SK-N-SH treated with all-trans-retinoic acid at 6 μM for 48 hours (cell line): ENCODE results near the gene GCLC.

Experiments
- ATAC-seq: fragments of 200-7000 bp; cut with Tn5 transposase; 3 replicates; pipeline ENCODE4 v1.9.1; 2020; ENCODE audit warnings: mild to moderate bottlenecking, moderate library complexity
- ARNTL ChIP-seq: fragments of 450-650 bp; formaldehyde crosslinking; IDR thresholded peaks from 2 replicates; pipeline ENCODE4 v1.5.0; 2020; ENCODE audit warnings: low read depth, mild to moderate bottlenecking, moderate library complexity, borderline replicate concordance
- BACH2 ChIP-seq: fragments of 250-450 bp; sonication (Bioruptor Pico); IDR thresholded peaks from 2 replicates; pipeline ENCODE4 v1.9.0; 2021; ENCODE audit warnings: mild to moderate bottlenecking, borderline replicate concordance
- CREB5 ChIP-seq: fragments of 250-450 bp; sonication (Bioruptor Pico); IDR thresholded peaks from 2 replicates; pipeline ENCODE4 v1.5.1; 2020; ENCODE audit warnings: low read depth, mild to moderate bottlenecking, moderate library complexity
- CSDC2 ChIP-seq: fragments of 250-450 bp; sonication (Bioruptor Pico); IDR thresholded peaks from 2 replicates; pipeline ENCODE4 v1.5.0; 2020; ENCODE audit warnings: mild to moderate bottlenecking, moderate library complexity
- CSRNP3 ChIP-seq: fragments of 250-450 bp; sonication (Bioruptor Pico); IDR thresholded peaks from 2 replicates; pipeline ENCODE4 v1.5.1; 2021; ENCODE audit warnings: mild to moderate bottlenecking, moderate library complexity
- ESRRG ChIP-seq: fragments of 250-450 bp; sonication (Bioruptor Pico); IDR thresholded peaks from 2 replicates; pipeline ENCODE4 v1.6.1; 2021; ENCODE audit warnings: mild to moderate bottlenecking
- GLIS3 ChIP-seq: fragments of 250-450 bp; sonication (Bioruptor Pico); IDR thresholded peaks from 2 replicates; pipeline ENCODE4 v1.5.0; 2020; ENCODE audit warnings: mild to moderate bottlenecking, moderate library complexity
- ISL1 ChIP-seq: fragments of 250-450 bp; sonication (Bioruptor Pico); IDR thresholded peaks from 2 replicates; pipeline ENCODE4 v2.1.2; 2022; ENCODE audit warnings: mild to moderate bottlenecking, moderate library complexity
- OSR1 ChIP-seq: fragments of 250-450 bp; sonication (Bioruptor Pico); IDR thresholded peaks from 2 replicates; pipeline ENCODE4 v1.8.0; 2022; ENCODE audit warnings: moderate library complexity, mild to moderate bottlenecking, inconsistent platforms
- PATZ1 ChIP-seq: fragments of 250-450 bp; sonication (Bioruptor Pico); IDR thresholded peaks from 2 replicates; pipeline ENCODE4 v1.8.0; 2020; ENCODE audit warnings: mild to moderate bottlenecking, moderate library complexity, borderline replicate concordance
- POU6F1 ChIP-seq: fragments of 250-450 bp; sonication (Bioruptor Pico); IDR thresholded peaks from 2 replicates; pipeline ENCODE4 v1.8.0; 2021; ENCODE audit warnings: low read depth, mild to moderate bottlenecking, moderate library complexity, borderline replicate concordance
- PPARA ChIP-seq: fragments of 250-450 bp; sonication (Bioruptor Pico); IDR thresholded peaks from 2 replicates; pipeline ENCODE4 v1.5.0; 2020; ENCODE audit warnings: mild to moderate bottlenecking, borderline replicate concordance
- RARB ChIP-seq: fragments of 250-450 bp; sonication (Bioruptor Pico); IDR thresholded peaks from 2 replicates; pipeline ENCODE4 v1.8.0; 2021; ENCODE audit warnings: mild to moderate bottlenecking, moderate library complexity
- SNAI2 ChIP-seq: fragments of 250-450 bp; sonication (Bioruptor Pico); IDR thresholded peaks from 2 replicates; pipeline ENCODE4 v1.5.0; 2020; ENCODE audit warnings: mild to moderate bottlenecking, moderate library complexity
- TCF4 ChIP-seq: fragments of 250-450 bp; sonication (Bioruptor Pico); IDR thresholded peaks from 2 replicates; pipeline ENCODE4 v1.8.0; 2021; ENCODE audit warnings: mild to moderate bottlenecking, moderate library complexity, borderline replicate concordance
- TSHZ2 ChIP-seq: fragments of 250-450 bp; sonication (Bioruptor Pico); IDR thresholded peaks from 2 replicates; pipeline ENCODE4 v1.5.0; 2020; ENCODE audit warnings: mild to moderate bottlenecking, moderate library complexity
- ZC3H10 ChIP-seq: fragments of 250-450 bp; sonication (Bioruptor Pico); IDR thresholded peaks from 2 replicates; pipeline ENCODE4 v1.5.1; 2021; ENCODE audit warnings: mild to moderate bottlenecking, moderate library complexity
- ZFP3 ChIP-seq: fragments of 250-450 bp; sonication (Bioruptor Pico); IDR thresholded peaks from 2 replicates; pipeline ENCODE4 v1.5.0; 2020; ENCODE audit warnings: mild to moderate bottlenecking, moderate library complexity
- ZFP30 ChIP-seq: fragments of 450-650 bp; formaldehyde crosslinking; IDR thresholded peaks from 2 replicates; pipeline ENCODE4 v1.5.0; 2022; ENCODE audit warnings: mild to moderate bottlenecking, moderate library complexity
- ZNF565 ChIP-seq: fragments of 450-650 bp; formaldehyde crosslinking; conservative IDR thresholded peaks from 2 replicates; pipeline ENCODE4 v1.5.0; 2020; ENCODE audit warnings: low read depth, mild to moderate bottlenecking, moderate library complexity
- ZNF70 ChIP-seq: fragments of 450-650 bp; formaldehyde crosslinking; IDR thresholded peaks from 2 replicates; pipeline ENCODE4 v1.5.0; 2020; ENCODE audit warnings: mild to moderate bottlenecking, moderate library complexity
- ZNF8 ChIP-seq: fragments of 450-650 bp; formaldehyde crosslinking; IDR thresholded peaks from 2 replicates; pipeline ENCODE4 v1.5.0; 2020; ENCODE audit warnings: mild to moderate bottlenecking, moderate library complexity

The GCLC gene

GRCh38 chr6:53528107-53528506, 16.8 kb downstream of the GCLC start:
- no peak for ATAC-seq
- TF ChIP-seq CSDC2 (CRISPR knock-in tag): no peak
- TF ChIP-seq PATZ1: no peak
- no peak for TF ChIP-seq OSR1
- no peak for TF ChIP-seq RARB
- no peak for TF ChIP-seq BACH2 (CRISPR knock-in tag)
- no peak for TF ChIP-seq ZNF8 (CRISPR knock-in tag)
- TF ChIP-seq PPARA: no peak
- no peak for TF ChIP-seq ZFP30 (CRISPR knock-in tag)
- TF ChIP-seq ESRRG (CRISPR knock-in tag): no peak
- no peak for TF ChIP-seq ZNF565 (CRISPR knock-in tag)
- no peak for TF ChIP-seq ARNTL (CRISPR knock-in tag)
- TF ChIP-seq CREB5 (CRISPR knock-in tag): no peak
- TF ChIP-seq POU6F1 (CRISPR knock-in tag): no peak
- TF ChIP-seq ZNF70 (CRISPR knock-in tag): no peak
- TF ChIP-seq ZC3H10: no peak
- TF ChIP-seq CSRNP3: no peak
- TF ChIP-seq SNAI2 (CRISPR knock-in tag): no peak
- TF ChIP-seq TCF4 (CRISPR knock-in tag): no peak

- no peak for ATAC-seq
- TF ChIP-seq CSDC2 (CRISPR knock-in tag): no peak
- no peak for TF ChIP-seq PPARA
- no peak for TF ChIP-seq BACH2 (CRISPR knock-in tag)
- TF ChIP-seq ZC3H10: no peak
- TF ChIP-seq TCF4 (CRISPR knock-in tag): no peak
- TF ChIP-seq ZFP3 (CRISPR knock-in tag): no peak
- no peak for TF ChIP-seq CREB5 (CRISPR knock-in tag)
- no peak for TF ChIP-seq CSRNP3
- TF ChIP-seq ISL1 (CRISPR knock-in tag): no peak
- TF ChIP-seq POU6F1 (CRISPR knock-in tag): no peak
- no peak for TF ChIP-seq ZNF565 (CRISPR knock-in tag)
- no peak for TF ChIP-seq ZFP30 (CRISPR knock-in tag)
- TF ChIP-seq ZNF70 (CRISPR knock-in tag): no peak
- TF ChIP-seq GLIS3 (CRISPR knock-in tag): no peak
- no peak for TF ChIP-seq TSHZ2
- TF ChIP-seq ESRRG (CRISPR knock-in tag): no peak
- TF ChIP-seq ZNF8 (CRISPR knock-in tag): no peak
Observed at GRCh38 chr6:53527249-53527765, 17.6 kb downstream of the GCLC start.
